Activated CD4-positive, alpha-beta T cell treated with anti-CD3 and anti-CD28 coated beads, Interleukin-2, amount 10 ng/mL, durations not matched to agents 7 days and 5 days (primary cell): Measurements from ENCODE around the gene MICAL2. TPM values are rescaled to one million over a fixed set of nuclear protein-coding genes. Genes with fewer than 3 reads are reported as not detected.

Source experiments
- CTCF ChIA-PET: fragments of 350-600 bp; sonication (Branson Sonifier 250); formaldehyde crosslinking; loops from one replicate; lab custom pipeline; 2021; ENCODE audit warnings: antibody characterized with exemption; lab: Charles Lee
- POLR2A ChIA-PET: fragments of 350-600 bp; sonication (Branson Sonifier 250); formaldehyde crosslinking; loops from one replicate; lab custom pipeline; 2021; ENCODE audit warnings: antibody characterized with exemption; lab: Charles Lee
- DNase-seq: peaks from one replicate; pipeline ENCODE4 v3.0.0-alpha.2; 2020
- H3K27ac Mint-ChIP-seq: one replicate; pipeline ENCODE4 v1.8.0; 2021; ENCODE audit warnings: mild to moderate bottlenecking, moderate library complexity, mixed read lengths
- H3K27me3 Mint-ChIP-seq: one replicate; pipeline ENCODE4 v1.8.0; 2021; ENCODE audit warnings: mixed read lengths
- H3K36me3 Mint-ChIP-seq: one replicate; pipeline ENCODE4 v1.8.0; 2021; ENCODE audit warnings: low read depth, mixed read lengths
- H3K4me1 Mint-ChIP-seq: one replicate; pipeline ENCODE4 v1.8.0; 2021; ENCODE audit warnings: mixed read lengths
- H3K4me3 Mint-ChIP-seq: one replicate; pipeline ENCODE4 v1.8.0; 2021; ENCODE audit warnings: mild to moderate bottlenecking, moderate library complexity, mixed read lengths
- H3K9me3 Mint-ChIP-seq: one replicate; pipeline ENCODE4 v1.8.0; 2021; ENCODE audit warnings: mixed read lengths
- total RNA-seq, 2 experiments: library from RNA; stranded (reverse); gene quantifications; one replicate each; pipeline ENCODE4 v1.2.3, GENCODE V29; 2021

The MICAL2 gene
- total RNA-seq, 2 experiments from 2014 or later: 45.5 to 47.3 TPM

DNA sequence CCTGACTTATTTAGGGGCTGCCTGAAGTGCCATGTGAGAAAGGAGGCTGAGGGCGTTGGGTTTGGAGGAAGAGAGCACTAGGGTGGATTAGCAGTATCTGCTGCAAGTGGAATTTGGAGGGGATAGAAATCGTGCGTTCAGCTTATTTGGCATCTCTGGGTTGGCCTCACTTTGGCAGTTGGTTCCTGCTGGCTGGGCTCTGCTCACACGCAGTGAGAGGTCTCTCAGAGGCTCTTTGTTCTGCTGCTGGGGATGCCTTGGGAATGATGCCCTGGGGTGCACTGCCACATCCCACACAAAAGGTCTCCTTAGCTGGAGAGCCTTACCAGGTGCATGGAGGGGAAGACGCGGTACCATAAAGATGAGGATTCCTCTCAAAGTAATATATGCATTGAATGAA is 17.7 kb upstream of the MICAL2 start:
- ChIA-PET POLR2A (interaction anchor here (1.0 kb wide), 1 partner anchor 15 kb away, joined by 3 read pairs; no protein-coding TSS in a partner anchor), CTCF (interaction anchor here (1.0 to 1.6 kb wide), 2 partner anchors 10 to 19 kb away, joined by 3 to 5 read pairs; no protein-coding TSS in a partner anchor)
- Mint-ChIP-seq H3K9me3 (no peaks in the 10 kb centered on the region), H3K4me1 (peaks cover 57% of the 10 kb centered on the region), H3K27ac (no peak overlapping the region), H3K27me3 (peaks cover 3% of the 10 kb centered on the region), H3K4me3 (no peak overlapping the region), H3K36me3 (peaks cover 5% of the 10 kb centered on the region)
- no peak for DNase-seq

GRCh38 chr11:12094872-12095800 is 15.3 kb upstream of the MICAL2 start:
- H3K27me3 Mint-ChIP-seq: peaks cover 9% of the 10 kb centered on the region
- DNase-seq: no peak
- H3K9me3 Mint-ChIP-seq: no peaks in the 10 kb centered on the region
- ChIA-PET CTCF (interaction anchor here (0.8 to 2.0 kb wide), 2 partner anchors 8 to 26 kb away, joined by 3 to 9 read pairs; no protein-coding TSS in a partner anchor), POLR2A (no interaction called here)
- peaks cover 6% of the 10 kb centered on the region for H3K36me3 Mint-ChIP-seq
- H3K27ac Mint-ChIP-seq: no peak overlapping the region
- no peak overlapping the region for H3K4me3 Mint-ChIP-seq
- peaks cover 47% of the 10 kb centered on the region for H3K4me1 Mint-ChIP-seq

DNA sequence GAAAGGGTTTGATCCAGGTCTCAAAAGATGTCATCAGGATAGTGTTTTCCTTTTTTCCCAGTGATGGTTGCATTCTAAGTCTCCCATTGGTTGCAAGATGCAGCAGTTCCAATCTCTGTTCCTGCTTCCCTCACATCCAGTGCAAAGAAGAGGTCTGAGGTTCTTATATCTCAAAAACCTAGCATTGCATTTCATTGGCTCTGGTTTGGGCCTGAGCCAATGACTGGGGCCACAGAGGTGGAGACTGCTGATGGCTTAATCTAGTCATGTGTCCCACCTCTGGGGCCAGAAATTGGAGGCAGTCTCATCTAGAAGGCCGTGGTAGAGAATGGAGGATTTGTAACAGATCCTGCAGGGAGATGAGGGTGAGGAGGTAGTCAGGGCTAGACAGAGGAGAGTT is 13.2 kb upstream of the MICAL2 start:
- H3K27ac Mint-ChIP-seq: no peak overlapping the region
- CTCF ChIA-PET: no interaction called here

GRCh38 chr11:12098601-12099000 is 11.8 kb upstream of the MICAL2 start:
- no peak overlapping the region for H3K27ac Mint-ChIP-seq

More for the DNA sequence above, 13.2 kb upstream of the MICAL2 start:
- Mint-ChIP-seq H3K9me3 (no peaks in the 10 kb centered on the region), H3K27me3 (peaks cover 14% of the 10 kb centered on the region), H3K4me1 (peaks cover 27% of the 10 kb centered on the region), H3K36me3 (peaks cover 2% of the 10 kb centered on the region), H3K4me3 (no peak overlapping the region)
- no peak for DNase-seq
- POLR2A ChIA-PET: no interaction called here

DNA sequence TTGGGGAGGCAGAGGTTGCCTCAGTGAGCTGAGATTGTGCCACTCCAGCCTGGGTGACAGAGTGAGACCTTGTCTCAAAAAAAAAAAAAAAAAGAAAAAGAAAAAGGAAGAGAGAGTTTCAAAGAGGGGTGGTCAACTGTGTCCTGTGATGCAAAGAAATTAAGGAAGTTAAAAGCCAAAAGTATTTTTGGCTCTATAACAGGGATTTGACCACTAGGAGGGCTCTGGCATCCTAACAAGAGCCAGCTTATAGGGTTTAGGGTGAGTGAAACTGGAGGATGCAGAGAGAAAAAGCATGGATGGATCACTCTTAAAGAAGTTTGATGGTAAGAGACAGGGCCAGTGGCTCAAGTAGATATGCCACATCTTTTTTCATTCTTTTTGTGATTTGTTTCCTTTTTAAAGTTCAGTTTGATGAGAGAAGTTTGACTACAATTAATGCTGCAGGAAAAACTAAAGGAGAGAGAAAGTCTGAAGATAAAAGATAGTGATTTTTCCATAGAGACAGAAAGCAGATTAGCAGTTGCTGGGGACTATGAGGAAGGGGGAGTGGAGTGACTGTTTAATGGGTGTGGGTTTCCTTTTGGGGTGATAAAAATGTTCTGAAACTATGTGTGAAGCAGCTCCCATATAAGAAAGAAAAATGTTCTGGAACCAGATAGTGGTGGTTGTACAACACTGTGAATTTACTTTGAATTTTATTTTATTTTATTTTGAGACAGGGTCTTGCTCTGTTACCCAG is 11.1 kb upstream of the MICAL2 start:
- Mint-ChIP-seq H3K27ac (no peak overlapping the region), H3K36me3 (peaks cover 2% of the 10 kb centered on the region)
- POLR2A ChIA-PET: no interaction called here

More at GRCh38 chr11:12098601-12099000, 11.8 kb upstream of the MICAL2 start:
- peaks cover 31% of the 10 kb centered on the region for H3K4me1 Mint-ChIP-seq
- H3K4me3 Mint-ChIP-seq: no peak overlapping the region
- DNase-seq: no peak
- peaks cover 2% of the 10 kb centered on the region for H3K36me3 Mint-ChIP-seq
- no peaks in the 10 kb centered on the region for H3K9me3 Mint-ChIP-seq
- H3K27me3 Mint-ChIP-seq: peaks cover 17% of the 10 kb centered on the region
- POLR2A ChIA-PET: no interaction called here
- CTCF ChIA-PET: interaction anchor here (0.6 to 3.2 kb wide), 6 partner anchors 10 to 381 kb away, joined by 3 to 13 read pairs (median 4); partner anchors contain the start of gene MICAL2

DNA sequence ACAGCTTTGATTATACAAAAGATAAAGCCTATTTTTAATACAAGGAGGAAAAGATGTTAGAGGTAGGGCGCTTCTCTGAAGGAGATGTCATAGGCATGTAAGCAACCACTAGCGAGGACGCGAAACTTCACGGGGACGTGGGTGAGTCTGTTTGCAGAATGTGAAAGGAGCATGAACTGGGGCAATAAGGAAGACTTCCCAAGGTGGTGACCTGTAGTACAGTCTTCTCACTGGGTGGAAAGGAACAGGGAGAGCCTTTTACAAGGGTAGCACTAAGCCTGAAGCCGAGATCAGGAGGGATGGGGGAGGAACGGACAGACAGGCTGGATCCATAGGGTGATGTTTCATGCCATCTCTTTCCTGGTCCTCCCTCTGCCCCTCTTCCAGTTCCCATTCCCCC is 10.0 kb upstream of the MICAL2 start:
- Mint-ChIP-seq H3K4me3 (no peak overlapping the region), H3K4me1 (peaks cover 30% of the 10 kb centered on the region), H3K27ac (no peak overlapping the region), H3K9me3 (no peaks in the 10 kb centered on the region), H3K27me3 (peaks cover 17% of the 10 kb centered on the region), H3K36me3 (peaks cover 2% of the 10 kb centered on the region)
- ChIA-PET POLR2A (no interaction called here), CTCF (interaction anchor here (0.9 to 3.2 kb wide), 4 partner anchors 10 to 135 kb away, joined by 3 to 13 read pairs (median 8); partner anchors contain the start of gene MICAL2)
- no peak for DNase-seq

More for the DNA sequence above, 11.1 kb upstream of the MICAL2 start:
- DNase-seq: no peak
- Mint-ChIP-seq H3K9me3 (no peaks in the 10 kb centered on the region), H3K4me1 (peaks cover 34% of the 10 kb centered on the region), H3K27me3 (peaks cover 17% of the 10 kb centered on the region), H3K4me3 (no peak overlapping the region)
- CTCF ChIA-PET: interaction anchor here (0.6 to 3.2 kb wide), 7 partner anchors 10 to 381 kb away, joined by 3 to 13 read pairs (median 4); partner anchors contain the start of gene MICAL2

- peaks cover 2% of the 10 kb centered on the region for H3K36me3 Mint-ChIP-seq
- no peak overlapping the region for H3K27ac Mint-ChIP-seq
- ChIA-PET CTCF (interaction anchor here (3.2 kb wide), 1 partner anchor 14 kb away, joined by 13 read pairs; no protein-coding TSS in a partner anchor), POLR2A (no interaction called here)
- no peak for DNase-seq
- peaks cover 29% of the 10 kb centered on the region for H3K4me1 Mint-ChIP-seq
- no peak overlapping the region for H3K4me3 Mint-ChIP-seq
- H3K9me3 Mint-ChIP-seq: no peaks in the 10 kb centered on the region
- peaks cover 14% of the 10 kb centered on the region for H3K27me3 Mint-ChIP-seq
Observed at GRCh38 chr11:12100841-12101242, 9.5 kb upstream of the MICAL2 start.

DNA sequence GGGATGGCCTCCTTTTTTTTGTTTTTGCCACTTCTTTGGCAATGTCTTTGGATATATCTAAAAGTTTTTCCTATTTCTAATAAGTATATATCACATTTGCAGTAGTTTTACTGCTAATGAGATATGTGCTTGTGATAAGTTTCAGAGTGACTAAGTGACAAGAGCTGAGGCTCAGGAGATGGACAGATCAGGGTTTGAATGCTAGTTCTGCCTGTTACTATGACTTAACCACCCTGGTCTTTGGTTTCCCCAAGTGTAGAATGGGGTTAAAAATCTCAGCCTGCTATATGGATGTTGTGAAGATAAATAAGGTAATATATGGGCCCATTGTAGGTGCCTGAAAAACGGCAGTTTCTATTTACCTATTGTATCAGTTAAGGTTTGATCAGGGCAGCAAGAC is 9.1 kb upstream of the MICAL2 start:
- DNase-seq: no peak
- CTCF ChIA-PET: interaction anchor here (2.0 kb wide), 1 partner anchor 14 kb away, joined by 6 read pairs; no protein-coding TSS in a partner anchor
- Mint-ChIP-seq H3K4me1 (peaks cover 32% of the 10 kb centered on the region), H3K27ac (no peak overlapping the region), H3K9me3 (no peaks in the 10 kb centered on the region), H3K4me3 (no peak overlapping the region), H3K27me3 (peaks cover 14% of the 10 kb centered on the region), H3K36me3 (peaks cover 2% of the 10 kb centered on the region)
- POLR2A ChIA-PET: no interaction called here

- H3K4me1 Mint-ChIP-seq: peaks cover 33% of the 10 kb centered on the region
- peaks cover 2% of the 10 kb centered on the region for H3K36me3 Mint-ChIP-seq
- DNase-seq: no peak
- CTCF ChIA-PET: interaction anchor here (1.4 to 2.0 kb wide), 2 partner anchors 10 to 15 kb away, joined by 5 to 6 read pairs; no protein-coding TSS in a partner anchor
- H3K9me3 Mint-ChIP-seq: no peaks in the 10 kb centered on the region
- peaks cover 14% of the 10 kb centered on the region for H3K27me3 Mint-ChIP-seq
- no peak overlapping the region for H3K4me3 Mint-ChIP-seq
- POLR2A ChIA-PET: no interaction called here
- no peak overlapping the region for H3K27ac Mint-ChIP-seq
Observed at GRCh38 chr11:12102588-12103410, 7.6 kb upstream of the MICAL2 start.

DNA sequence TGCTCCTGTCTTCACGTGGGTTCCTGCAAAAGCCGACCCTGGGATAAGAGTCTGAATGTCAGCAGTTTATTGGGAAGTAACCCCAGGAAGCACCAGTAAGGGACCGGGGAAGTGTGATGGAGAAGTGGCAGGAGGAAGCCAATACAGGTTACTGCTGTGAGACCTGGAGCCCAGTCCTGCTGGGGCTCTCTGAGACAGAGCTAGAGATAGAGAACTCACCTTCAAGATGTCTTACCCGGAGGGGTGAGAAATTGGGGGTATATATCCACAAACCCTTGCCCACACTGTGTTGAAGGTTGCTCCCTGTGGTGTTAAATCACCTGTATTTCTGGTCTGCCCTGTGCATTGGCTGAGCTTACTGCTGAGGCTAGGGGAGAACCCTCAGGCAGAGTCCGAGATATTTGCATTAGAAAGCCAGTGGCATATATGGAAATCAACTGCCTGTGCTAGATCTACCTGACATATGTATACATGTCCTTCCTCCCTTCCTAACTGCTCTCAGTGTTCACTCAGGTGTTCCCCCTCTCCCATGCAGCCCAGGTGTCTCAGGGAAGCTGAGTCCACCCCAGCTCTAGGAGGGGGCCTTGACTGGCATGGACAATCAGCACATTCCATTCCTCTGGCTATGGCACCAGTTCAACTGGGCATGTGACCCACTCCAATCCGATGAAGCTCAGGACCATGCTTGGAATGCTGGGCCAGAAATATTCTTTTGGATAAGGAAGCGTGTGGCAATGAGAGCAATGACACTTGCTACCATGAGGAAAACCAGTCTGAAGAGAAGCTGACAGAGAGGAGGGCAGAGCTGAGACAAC is 6.8 kb upstream of the MICAL2 start:
- H3K36me3 Mint-ChIP-seq: no peaks in the 10 kb centered on the region
- peaks cover 30% of the 10 kb centered on the region for H3K4me1 Mint-ChIP-seq
- CTCF ChIA-PET: interaction anchor here (0.9 to 2.0 kb wide), 6 partner anchors 7 to 85 kb away, joined by 3 to 6 read pairs (median 4); no protein-coding TSS in a partner anchor
- no peak for DNase-seq
- no peak overlapping the region for H3K4me3 Mint-ChIP-seq
- no peak overlapping the region for H3K27ac Mint-ChIP-seq
- H3K27me3 Mint-ChIP-seq: peaks cover 14% of the 10 kb centered on the region
- POLR2A ChIA-PET: no interaction called here
- H3K9me3 Mint-ChIP-seq: no peaks in the 10 kb centered on the region

- Mint-ChIP-seq H3K27ac (no peak overlapping the region), H3K36me3 (no peaks in the 10 kb centered on the region), H3K27me3 (peaks cover 5% of the 10 kb centered on the region), H3K4me1 (peaks cover 37% of the 10 kb centered on the region), H3K9me3 (no peaks in the 10 kb centered on the region), H3K4me3 (no peak overlapping the region)
- DNase-seq: no peak
- POLR2A ChIA-PET: interaction anchor here (0.6 kb wide), 1 partner anchor 42 kb away, joined by 3 read pairs; no protein-coding TSS in a partner anchor
- CTCF ChIA-PET: interaction anchor here (0.7 to 2.2 kb wide), 3 partner anchors 18 to 141 kb away, joined by 3 to 9 read pairs (median 3); no protein-coding TSS in a partner anchor
Observed at GRCh38 chr11:12105471-12105870, 4.9 kb upstream of the MICAL2 start.
